Diencephalon (tissue), 1 donor: ENCODE results near the gene GASK1A. TPM values are rescaled to one million over a fixed set of nuclear protein-coding genes. Genes with fewer than 3 reads are reported as not detected.

Source experiments
- total RNA-seq: library from RNA; depleted of rRNA; stranded (reverse); fragments of >200 nt; gene quantifications from one replicate; pipeline ENCODE4 v1.2.3, GENCODE V29; 2014

GASK1A gene
- total RNA-seq, result 9.9 TPM

DNA sequence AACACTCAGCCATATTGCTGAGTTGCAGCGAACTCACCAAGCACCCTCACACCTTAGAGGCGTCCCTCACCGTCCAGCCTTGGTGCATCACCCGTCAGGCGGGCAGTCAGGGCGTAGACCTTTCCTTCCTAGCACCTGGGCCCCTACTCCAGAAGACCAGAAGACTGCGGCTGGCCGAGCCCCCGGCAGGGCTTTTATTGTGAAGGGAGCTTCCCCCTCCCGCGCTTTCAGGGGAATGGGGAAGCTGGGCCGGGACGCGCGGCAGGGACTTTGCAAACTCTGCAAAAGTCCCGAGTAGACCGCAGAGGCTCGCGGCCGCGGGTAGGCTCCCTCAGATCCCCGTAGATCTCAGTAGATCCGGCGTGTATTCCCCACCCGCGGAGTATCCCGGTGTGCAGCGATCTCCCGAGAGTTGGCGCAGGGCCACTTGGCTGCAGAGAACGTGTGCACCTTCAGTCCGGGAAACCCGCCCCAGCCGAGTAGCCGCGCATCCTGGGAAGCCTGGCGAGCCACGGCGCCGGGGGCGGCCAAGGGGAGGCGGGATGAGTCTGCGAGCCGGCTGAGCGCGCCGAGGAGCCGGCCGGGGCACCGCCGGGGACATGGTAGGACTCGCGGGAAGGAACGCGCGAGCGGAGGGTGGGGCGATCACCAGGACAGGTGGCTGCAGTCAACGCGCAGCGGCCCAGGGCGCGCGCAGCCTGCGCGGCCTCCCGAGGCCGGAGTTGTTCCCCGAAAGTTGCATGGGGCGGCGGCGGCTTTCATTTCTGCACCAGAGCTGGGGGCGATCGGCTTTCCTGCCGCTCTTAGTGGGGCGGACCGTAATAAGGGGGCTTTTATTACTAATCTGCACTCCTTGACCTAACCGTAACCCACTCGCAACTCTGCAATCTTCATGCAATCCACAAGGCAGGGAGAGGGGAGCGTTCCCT, at the start of gene GASK1A:
Gene GASK1A, plus strand, starts transcription at position 268 of the 929 bp plus-strand sequence. Its CDS starts 332 bp downstream, at position 600.

GRCh38 chr3:43105596-43106292, 126.6 kb downstream of the GASK1A start, which contains the start of gene POMGNT2:
Gene POMGNT2, minus strand, starts transcription at chr3:43106079. Its CDS starts 24,648 bp downstream, at chr3:43081431.

Other genes with a start within 250 kb of the GASK1A start
- gene CCDC13, start 206.1 kb upstream of the GASK1A start, total RNA-seq, result 5.1 TPM
- gene HIGD1A, start 174.8 kb upstream of the GASK1A start, total RNA-seq, result 159 TPM
- 0.46 TPM for gene ACKR2, start 169.9 kb upstream of the GASK1A start, total RNA-seq
- not detected for gene CYP8B1, start 103.4 kb upstream of the GASK1A start, total RNA-seq
- gene ZNF662, start 73.2 kb upstream of the GASK1A start, total RNA-seq, result 16.6 TPM
- 25.1 TPM for gene POMGNT2, start 126.8 kb downstream of the GASK1A start, total RNA-seq